NCI-H510A treated with DMSO at 0.1 percent for 48 hours (cell line): Measurements from ENCODE around the gene RER1.

Experiments used
- DNase-seq: peaks from one replicate; lab custom pipeline; 2025; lab: John Stamatoyannopoulos, UW

RER1 gene

DNA sequence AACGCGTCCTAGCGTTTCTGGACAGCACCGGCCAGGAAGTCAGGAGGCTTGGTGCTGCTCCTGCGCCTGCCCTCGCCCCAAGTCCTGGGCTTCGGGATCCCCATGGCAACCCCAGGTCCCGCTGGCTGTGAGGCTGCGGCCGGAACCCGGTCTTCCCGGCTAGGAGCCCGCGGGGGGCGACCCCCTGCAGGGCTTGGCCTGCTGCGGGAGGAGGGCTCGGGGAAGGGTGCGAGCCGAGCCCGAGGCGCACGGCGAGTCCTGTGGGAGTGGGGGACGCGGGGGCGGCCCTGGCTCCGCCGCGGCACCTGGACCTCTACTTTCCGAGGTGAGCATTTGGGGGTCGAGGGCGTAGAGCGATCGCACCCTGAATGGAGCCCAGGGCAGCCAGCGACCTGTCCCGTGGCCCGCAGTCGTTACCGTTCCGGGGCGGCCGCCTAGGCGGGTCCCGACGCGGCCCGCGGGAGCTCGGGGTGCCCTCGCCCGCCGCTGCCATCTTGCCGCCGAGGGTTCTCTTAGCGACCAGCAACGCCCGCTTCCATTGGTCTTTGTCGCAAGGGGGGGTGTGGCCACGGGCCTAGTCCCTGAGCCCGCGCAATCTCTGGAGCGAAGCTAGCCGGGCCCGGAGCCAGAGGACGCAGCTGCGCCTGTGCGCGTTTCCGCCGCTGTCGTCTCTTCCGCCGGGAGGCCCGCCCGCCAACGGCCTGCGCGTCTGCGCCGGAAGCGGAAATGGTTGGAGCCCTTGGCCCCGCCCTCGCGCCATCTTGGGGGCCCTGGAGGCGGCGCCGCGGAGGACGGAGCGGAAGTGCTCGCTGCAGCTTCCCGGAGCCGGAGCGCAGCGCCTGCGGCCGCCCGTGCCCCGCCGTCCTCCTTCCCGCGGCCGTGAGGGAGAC is at the start of gene RER1, which contains the start of gene MORN1:
Gene RER1 (plus strand): TSS at position 801 of the 890 bp plus-strand sequence. CDS start 3,950 bp downstream, outside the sequence.
Gene MORN1 (minus strand): TSS at position 514 of the 890 bp plus-strand sequence. CDS start 21 bp downstream, at position 493.
- peak; percentile 100 for DNase-seq

DNA sequence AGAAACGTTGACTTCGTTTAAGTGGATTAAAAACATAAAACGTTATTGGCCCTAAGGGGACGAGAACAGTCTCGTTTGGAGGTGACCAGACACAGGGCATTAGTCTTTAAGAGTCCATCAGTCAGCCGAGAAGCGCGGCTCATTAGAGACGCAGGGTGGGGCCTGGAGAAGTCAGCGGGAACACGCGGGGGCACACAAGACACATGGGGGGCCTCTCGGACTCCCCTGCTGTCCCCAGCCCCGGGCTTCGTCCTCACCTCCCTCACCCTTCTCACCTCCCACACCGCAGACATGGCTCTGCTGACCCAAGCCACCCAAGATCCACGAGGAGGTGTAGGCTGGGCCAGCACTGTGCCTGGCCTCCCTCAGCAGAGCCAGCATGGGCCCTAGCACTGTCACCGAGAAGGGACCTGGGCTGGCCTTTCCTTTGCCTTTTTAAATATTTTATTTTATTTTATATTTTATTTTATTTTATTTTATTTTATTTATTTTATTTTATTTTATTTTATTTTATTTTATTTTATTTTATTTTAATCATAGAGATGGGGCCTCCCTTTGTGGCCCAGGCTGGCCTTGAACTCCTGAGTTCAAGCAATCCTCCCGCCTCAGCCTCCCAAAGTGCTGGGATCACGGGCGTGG is 49.1 kb upstream of the RER1 start:
- DNase-seq: no peak

DNA sequence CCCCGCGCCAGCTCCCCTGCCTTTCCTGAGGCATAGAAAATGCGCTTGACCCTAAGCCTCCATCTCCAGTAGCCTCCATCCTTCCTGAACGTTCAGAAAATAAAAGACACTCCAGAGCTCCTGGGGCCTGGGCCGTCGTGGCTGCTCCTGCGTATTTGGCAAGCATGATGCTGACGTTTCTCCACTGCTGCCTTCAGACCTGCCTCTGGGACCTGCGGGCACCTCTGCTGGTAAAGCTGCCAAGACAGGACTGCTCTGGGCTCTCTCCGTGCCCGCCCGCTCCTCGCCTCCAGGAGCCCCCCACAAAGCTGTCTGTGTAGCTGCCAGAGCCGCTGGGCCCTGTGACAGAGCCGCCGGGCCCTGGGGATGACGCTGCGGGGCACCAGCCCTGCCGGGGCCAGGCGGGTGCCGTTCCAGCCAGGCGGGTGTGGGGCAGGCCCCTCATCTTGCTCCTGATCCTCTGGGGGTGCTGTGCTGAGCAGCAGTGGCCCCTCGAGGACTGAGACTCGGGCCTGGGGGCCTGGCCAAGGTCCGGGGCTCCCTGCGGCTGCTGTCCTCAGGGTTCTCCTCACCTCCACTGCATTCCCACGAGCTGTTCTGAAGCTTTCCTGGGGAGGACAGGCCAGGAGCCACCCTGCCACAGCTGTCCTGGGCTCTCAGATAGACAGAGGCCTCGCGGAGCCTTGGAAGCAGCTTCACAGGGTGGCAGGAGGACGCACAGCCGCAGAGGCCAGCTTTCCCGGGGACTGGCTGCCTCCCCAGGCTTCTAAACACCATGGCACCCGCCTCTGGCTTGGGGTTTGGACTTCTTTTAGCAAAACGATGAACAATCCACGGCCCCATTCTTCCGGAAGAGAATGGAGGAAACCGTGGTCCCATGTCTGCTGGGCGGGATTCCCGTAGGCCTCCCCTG is 48.4 kb upstream of the RER1 start:
- no peak for DNase-seq

DNA sequence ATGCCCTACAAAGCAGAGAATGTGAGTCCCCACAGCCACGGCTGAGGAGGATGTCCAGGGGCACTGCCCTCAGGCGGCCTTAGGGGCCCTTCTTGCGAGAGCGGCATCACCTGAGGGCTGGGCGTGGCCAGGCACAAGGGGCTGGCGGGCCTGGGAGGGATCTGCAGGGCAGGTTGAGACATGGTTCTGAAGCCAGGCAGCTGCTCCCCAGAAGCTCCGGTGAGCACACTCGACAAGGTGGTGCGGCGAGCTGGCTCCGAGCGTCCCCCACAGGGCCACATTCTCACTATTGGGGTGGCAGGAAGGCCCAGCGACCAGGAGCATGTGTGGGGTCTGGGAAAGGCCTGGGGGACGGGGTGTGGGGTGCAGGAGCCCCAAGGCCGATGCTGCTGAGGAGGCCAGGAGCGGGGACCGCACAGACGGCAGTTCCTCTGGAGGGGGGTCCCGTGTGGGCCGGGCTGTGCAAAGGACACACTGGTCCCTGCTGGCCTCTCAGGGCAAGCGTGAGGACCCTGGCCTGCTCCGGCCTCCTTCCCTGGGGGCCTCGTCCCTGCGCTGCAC is 47.4 kb upstream of the RER1 start:
- peak; percentile 75 for DNase-seq

DNA sequence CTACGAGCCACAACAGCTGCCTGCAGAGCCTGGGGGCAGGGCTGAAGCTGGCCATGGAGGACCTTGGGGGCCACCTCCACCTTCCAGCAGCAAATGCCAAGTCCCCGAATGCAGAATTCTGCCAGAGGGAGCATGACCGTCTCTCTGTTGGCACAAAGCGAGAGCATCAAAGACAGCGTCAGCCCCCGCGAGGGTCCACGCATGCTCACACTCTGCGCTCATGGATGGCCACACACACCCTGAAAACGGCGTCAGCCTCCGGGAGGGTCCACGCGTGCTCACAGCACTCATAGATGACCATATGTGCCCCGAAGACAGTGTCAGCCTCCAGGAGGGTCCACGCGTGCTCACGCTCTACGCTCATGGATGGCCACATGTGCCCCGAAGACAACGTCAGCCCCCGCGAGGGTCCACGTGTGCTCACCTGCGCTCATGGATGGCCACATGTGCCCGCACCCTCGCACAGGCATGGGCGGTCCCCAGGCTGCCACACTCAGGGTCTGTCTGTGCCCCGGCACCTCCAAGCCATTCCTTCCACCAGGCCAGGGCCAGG is 46.8 kb upstream of the RER1 start:
- DNase-seq: no peak

- no peak for DNase-seq
Observed at GRCh38 chr1:2345297-2346075, 46.2 kb upstream of the RER1 start.

DNA sequence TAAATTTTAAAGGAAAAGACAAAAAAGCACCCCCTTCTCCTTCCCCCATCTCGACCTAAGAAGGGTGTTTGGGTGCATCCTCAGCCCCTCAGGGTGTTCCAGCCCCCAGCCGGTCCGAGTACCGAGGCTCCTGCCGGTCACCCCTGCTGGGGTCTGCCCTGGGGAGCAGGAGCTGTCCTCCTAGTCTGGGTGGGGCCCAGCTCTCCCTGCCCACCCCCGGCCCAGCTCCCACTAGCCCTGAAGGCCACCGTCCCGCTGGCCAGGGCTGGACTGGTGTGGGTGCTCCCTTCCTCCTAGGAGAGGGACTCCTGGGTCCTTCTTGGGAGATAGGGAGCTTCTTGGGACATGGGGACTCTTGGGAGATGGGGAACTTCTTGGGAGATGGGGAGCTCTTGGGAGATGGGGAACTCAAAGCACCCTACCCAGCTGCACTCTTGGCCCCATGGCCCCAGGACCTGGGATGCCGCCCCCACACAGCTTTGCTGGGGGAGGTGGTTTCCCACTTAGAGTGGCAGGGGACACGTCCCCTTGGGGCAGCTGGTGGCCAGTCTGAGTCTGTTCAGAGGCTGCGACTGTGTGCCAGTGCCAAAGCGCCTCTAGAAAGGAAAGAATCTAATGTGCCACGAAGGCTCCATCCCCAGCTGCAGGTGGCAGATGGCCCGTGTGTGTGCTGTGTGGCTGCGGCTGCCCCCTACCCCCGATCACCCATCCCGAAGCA is 44.8 kb upstream of the RER1 start:
- DNase-seq: no peak

GRCh38 chr1:2347409-2347785 is 44.2 kb upstream of the RER1 start:
- no peak for DNase-seq

DNA sequence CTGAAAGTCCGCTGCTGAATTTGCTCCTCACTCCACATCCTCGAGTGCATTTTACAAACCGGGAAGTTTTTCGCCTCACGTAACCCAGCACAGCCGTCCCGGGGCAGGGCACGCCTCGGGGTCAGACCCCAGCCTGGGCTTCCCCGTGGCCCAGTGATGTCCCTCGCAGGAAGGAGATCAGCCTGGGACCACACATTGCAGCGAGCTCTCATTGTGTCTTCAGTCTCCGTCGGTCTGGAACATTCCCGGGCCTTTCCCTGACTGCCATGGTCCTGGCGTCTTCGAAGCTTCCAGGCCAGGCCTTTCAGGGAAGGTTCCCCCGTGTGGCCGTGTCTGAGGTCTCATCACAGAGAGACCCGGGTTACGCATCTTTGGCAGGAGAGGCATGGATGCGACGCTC is 43.7 kb upstream of the RER1 start:
- no peak for DNase-seq

DNA sequence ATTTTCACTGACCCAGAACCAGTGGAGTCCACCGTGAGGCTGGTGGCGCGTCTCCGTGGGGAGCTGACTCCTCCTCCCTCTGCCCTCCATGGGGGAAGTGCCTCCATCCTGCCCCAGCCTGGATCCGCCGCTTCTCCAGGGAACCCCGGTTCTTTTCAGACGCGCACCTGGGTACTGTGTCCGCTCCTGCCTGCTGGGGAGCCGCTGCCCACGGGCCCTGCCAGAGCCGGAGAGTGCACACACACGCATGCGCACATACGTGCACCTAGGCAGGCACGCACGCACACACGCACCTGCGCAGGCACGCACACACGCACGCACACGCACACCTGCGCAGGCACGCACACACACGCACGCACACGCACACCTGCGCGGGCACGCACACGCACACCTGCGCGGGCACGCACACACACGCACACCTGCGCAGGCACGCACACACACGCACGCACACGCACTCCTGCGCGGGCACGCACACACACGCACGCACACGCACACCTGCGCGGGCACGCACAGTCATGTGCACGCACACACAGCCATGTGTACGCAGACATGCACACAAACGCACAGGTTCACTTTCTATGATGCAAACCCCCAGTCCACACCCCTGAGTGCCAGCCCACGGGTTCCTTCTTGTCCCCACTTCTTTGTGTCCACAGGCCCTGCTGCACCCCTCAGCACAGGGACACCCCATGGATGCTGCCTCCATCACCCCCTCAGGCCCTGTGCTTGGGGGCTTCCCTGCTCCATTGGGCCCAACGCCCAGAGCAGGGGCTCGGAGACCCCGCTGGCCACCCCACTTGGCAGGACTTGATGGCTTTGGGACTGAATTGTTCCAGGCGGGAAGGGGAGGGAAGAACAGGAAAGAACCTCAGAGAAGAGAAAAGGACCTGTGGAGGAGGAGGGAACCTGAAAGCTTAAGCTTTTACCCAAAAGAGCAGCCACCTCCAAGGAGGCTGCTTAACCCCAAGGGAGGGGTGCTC is 43.0 kb upstream of the RER1 start:
- no peak for DNase-seq

DNA sequence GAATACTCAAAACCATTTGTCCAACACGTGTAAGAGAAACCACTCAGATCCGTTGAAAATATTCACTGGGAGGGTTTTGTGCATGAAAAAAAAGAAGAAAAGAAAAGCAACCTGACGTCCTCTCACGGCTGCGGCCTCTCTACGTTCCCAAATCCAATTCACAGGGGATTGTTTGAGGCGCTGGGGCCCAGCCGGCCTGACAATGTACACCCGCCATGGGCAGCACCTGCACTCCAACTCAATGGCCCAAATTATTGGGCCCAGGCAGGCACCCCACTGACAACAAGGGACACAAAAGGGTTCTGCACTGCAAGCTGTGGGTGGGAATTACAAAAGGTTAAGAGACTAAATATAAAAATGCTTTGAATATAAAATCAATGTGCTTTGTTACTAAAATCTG is 41.8 kb upstream of the RER1 start:
- no peak for DNase-seq

DNA sequence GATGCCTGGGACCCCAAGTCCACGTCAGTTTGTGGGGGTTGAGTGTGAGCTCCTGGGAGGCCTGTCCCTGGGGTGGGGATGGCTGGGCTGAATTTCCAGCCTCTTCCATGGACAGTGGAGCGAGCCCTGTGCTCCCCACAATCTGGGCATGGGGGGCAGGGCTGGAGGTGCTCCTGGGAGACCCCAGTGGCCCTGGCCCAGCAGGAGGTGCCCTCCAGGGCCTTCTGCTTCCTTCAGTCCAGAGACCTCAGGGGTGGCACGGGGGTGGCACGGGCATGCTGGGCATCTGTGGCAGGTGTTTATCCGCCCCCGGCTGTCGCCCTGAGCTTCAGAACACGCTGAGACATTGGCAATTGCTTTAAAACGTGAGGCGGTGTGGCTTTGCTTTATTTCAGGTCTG is 41.1 kb upstream of the RER1 start:
- no peak for DNase-seq

DNA sequence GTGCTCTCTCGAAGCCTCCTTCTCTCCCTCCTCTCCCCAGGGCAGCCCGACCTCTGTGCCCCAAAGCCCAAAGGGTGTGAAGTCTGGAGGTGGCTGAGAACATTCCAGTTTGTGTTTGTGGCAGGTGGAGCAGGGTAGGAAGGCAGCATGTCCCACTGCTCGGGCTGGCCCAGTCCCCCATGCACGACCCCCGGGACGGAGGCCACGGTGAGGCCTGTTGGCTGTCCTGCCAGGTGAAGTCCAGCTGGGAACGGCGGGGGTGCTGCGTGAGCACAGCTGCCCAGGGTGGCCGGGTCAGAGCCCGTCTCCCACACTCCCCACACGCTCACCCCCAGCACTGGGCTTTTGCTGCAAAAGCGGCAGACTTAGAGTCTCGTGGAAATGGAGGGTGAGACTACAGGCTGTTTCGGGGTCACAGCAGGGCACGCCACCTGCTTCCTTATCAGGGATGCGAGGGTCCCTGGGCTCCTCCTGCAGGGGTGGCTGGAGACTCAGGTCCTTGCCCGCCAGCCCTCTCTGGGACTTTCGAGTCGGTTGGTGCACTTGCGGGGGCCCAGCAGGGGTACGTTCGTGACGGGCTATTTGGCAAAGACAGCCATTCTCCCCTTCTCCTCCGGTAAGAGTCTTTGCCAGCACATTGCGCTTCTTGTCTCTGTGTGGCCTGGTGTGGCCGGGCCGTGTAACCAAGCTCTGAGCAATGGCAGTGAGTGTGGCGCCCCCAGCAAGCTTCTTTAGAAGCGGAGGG is 40.6 kb upstream of the RER1 start:
- no peak for DNase-seq

DNA sequence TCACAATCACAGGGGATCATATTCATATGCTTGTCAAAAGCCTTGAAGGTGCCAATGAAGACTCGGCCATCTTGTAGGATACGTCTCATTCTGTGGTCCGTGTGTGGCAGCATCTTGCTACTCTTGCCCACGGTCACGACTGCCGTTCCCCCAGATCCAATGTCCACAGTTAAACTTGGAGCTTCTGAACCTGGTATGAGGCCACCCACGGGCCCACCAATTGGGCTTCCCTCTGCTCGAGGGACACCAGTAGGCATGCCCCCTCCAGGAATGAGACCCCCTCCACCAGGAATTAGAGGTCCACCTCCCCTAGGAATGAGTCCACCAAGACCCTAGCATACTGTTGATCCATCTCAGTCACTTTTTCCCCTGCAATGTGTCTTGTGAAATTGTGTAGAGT is 39.9 kb upstream of the RER1 start:
- DNase-seq: no peak

GRCh38 chr1:2352341-2352896 is 39.2 kb upstream of the RER1 start:
- no peak for DNase-seq

GRCh38 chr1:2352897-2353550 is 38.6 kb upstream of the RER1 start:
- DNase-seq: no peak
